Measurements from ENCODE around the gene IL2RG. TPM values are rescaled to one million over a fixed set of nuclear protein-coding genes. Genes with fewer than 3 reads are reported as not detected.

The IL2RG gene
- total RNA-seq, 4 donors from 2014 or later: 4.6 to 12.2 (median 5.5) TPM

- H3K27ac ChIP-seq: no peak overlapping the region
- no peak overlapping the region for H3K4me3 ChIP-seq
- H3K4me1 ChIP-seq: peaks cover 0 to 6% (median 3%) of the 10 kb centered on the region in 4 donors
- WGBS, 2 donors: 64 to 88% methylated on average over 3 of the region's 3 CpGs
- no peaks in the 10 kb centered on the region for H3K9me3 ChIP-seq
- H3K36me3 ChIP-seq: peaks cover 0 to 24% (median 0%) of the 10 kb centered on the region in 3 donors
- TF ChIP-seq EP300 (IDR thresholded peaks at IDR 0.05) (no peak), POLR2A (IDR thresholded peaks at IDR 0.05) (no peak), CTCF (IDR thresholded peaks at IDR 0.05) (no peak)
- H3K27me3 ChIP-seq: peaks cover 0 to 8% of the 10 kb centered on the region in 2 donors
- DNase-seq (ENCODE audit: low spot score in 2 of 2): no peak
These were observed 53.4 kb downstream of the IL2RG start for GRCh38 chrX:71057848-71058530.

Small RNA genes within 50 kb of the gene (small RNA-seq; reads per million reads assigned to genes)
- gene CXorf65: not detected

Other genes with a start within 250 kb of the IL2RG start
- gene TEX11, start 202.9 kb downstream of the IL2RG start, total RNA-seq: not detected
- under 1 TPM in 1 of 4 donors, not detected in 3; 0.21 TPM for gene SLC7A3, start 180.5 kb downstream of the IL2RG start, total RNA-seq
- gene SNX12, start 43.2 kb downstream of the IL2RG start, total RNA-seq: 10 to 100 TPM; 41.6 to 52.2 (median 43.1) TPM
- 10 to 100 TPM; 18.9 to 35.4 (median 30.5) TPM for gene FOXO4, start 15.7 kb downstream of the IL2RG start, total RNA-seq
- gene CXorf65, start 4.8 kb downstream of the IL2RG start, total RNA-seq: not detected
- gene MED12, start 7.0 kb upstream of the IL2RG start, total RNA-seq: 10 to 100 TPM; 30.8 to 65.8 (median 48.3) TPM
- gene NLGN3, start 33.3 kb upstream of the IL2RG start, total RNA-seq: 10 to 100 TPM; 10.4 to 19.2 (median 10.8) TPM
- 10 to 100 TPM in 3 of 4 donors, 1 to 10 TPM in 1; 5.1 to 22.5 (median 16.3) TPM for gene GJB1, start 111.6 kb upstream of the IL2RG start, total RNA-seq
- gene ZMYM3, start 142.6 kb upstream of the IL2RG start, total RNA-seq: 10 to 100 TPM; 13.2 to 21.0 (median 17.4) TPM
- gene NONO, start 172.1 kb upstream of the IL2RG start, total RNA-seq: 100 to 1,000 TPM; 180 to 247 (median 218) TPM
- gene ITGB1BP2, start 190.2 kb upstream of the IL2RG start, total RNA-seq: 10 to 100 TPM in 2 of 4 donors, 1 to 10 TPM in 1, under 1 TPM in 1; 0.66 to 20.1 (median 6.2) TPM